Stimulated activated naive CD4-positive, alpha-beta T cell treated with Interleukin-2 at 50 U/mL for 16 hours (primary cell): Measurements from ENCODE around the gene RPL37.
"Not testable (repeated sequence)": the region's sequence is repeated elsewhere in the genome, so short reads cannot be mapped to it uniquely, and the experiment has no call there.

Experiments used
- DNase-seq: peaks from one replicate; lab custom pipeline; 2025; lab: John Stamatoyannopoulos, UW

RPL37 gene

GRCh38 chr5:40796487-40796889, 38.5 kb downstream of the RPL37 start:
- DNase-seq: no peak

- DNase-seq: not testable (repeated sequence)
These were observed 40.1 kb downstream of the RPL37 start for GRCh38 chr5:40794877-40795276.

GRCh38 chr5:40794340-40794739, 40.7 kb downstream of the RPL37 start:
- DNase-seq: not testable (repeated sequence)

- DNase-seq: not testable (repeated sequence)
These were observed 42.3 kb downstream of the RPL37 start for GRCh38 chr5:40792691-40793090.

GRCh38 chr5:40791715-40792139, 43.3 kb downstream of the RPL37 start:
- no peak for DNase-seq

- DNase-seq: no peak
These were observed 44.0 kb downstream of the RPL37 start for GRCh38 chr5:40790947-40791593.

- not testable (repeated sequence) for DNase-seq
These were observed 46.1 kb downstream of the RPL37 start for GRCh38 chr5:40788941-40789340.

GRCh38 chr5:40787986-40788385, 47.0 kb downstream of the RPL37 start:
- no peak for DNase-seq

GRCh38 chr5:40786664-40787063, 48.4 kb downstream of the RPL37 start:
- not testable (repeated sequence) for DNase-seq

- DNase-seq: no peak
These were observed 50.1 kb downstream of the RPL37 start for GRCh38 chr5:40784916-40785315.

GRCh38 chr5:40784027-40784653, 50.9 kb downstream of the RPL37 start:
- DNase-seq: no peak

- no peak for DNase-seq
These were observed 53.1 kb downstream of the RPL37 start for GRCh38 chr5:40781843-40782409.

- no peak for DNase-seq
These were observed 54.2 kb downstream of the RPL37 start for GRCh38 chr5:40780858-40781257.

GRCh38 chr5:40780199-40780598, 54.8 kb downstream of the RPL37 start:
- DNase-seq: no peak

GRCh38 chr5:40779561-40779960, 55.5 kb downstream of the RPL37 start:
- DNase-seq: no peak

- no peak for DNase-seq
These were observed 56.9 kb downstream of the RPL37 start for GRCh38 chr5:40778133-40778532.

GRCh38 chr5:40776658-40776977, 58.4 kb downstream of the RPL37 start:
- DNase-seq: no peak

- no peak for DNase-seq
These were observed 59.0 kb downstream of the RPL37 start for GRCh38 chr5:40775846-40776657.
